Hematopoietic multipotent progenitor cell treated with erythropoietin and hydrocortisone succinate and interleukin-3 and kit ligand, for 4 days (in vitro differentiated cells): ENCODE results near the gene STOML3.
"Not testable (repeated sequence)": the region's sequence is repeated elsewhere in the genome, so short reads cannot be mapped to it uniquely, and the experiment has no call there.

Source experiments
- DNase-seq: peaks from one replicate; pipeline ENCODE4 v3.0.0-alpha.2; 2015

The STOML3 gene

GRCh38 chr13:38990693-38991092, at the start of gene STOML3:
TSS of gene STOML3 (minus strand) at chr13:38990831. CDS start at chr13:38990721, 110 bp downstream.
- no peak for DNase-seq

GRCh38 chr13:39040206-39040605, 49.6 kb upstream of the STOML3 start:
- DNase-seq, result peak; percentile 13

GRCh38 chr13:39039041-39039440, 48.4 kb upstream of the STOML3 start:
- peak; percentile 49 for DNase-seq

GRCh38 chr13:39038569-39039030, 48.0 kb upstream of the STOML3 start:
- peak; percentile 61 for DNase-seq

GRCh38 chr13:39037880-39038568, 47.4 kb upstream of the STOML3 start, which contains the start of the genes NHLRC3 and PROSER1:
TSS of gene NHLRC3 (plus strand) at chr13:39038456. CDS start at chr13:39038640, 184 bp downstream.
TSS of gene PROSER1 (minus strand) at chr13:39038089. CDS start at chr13:39037242, 847 bp downstream.
- DNase-seq, result peak; percentile 97

GRCh38 chr13:39037410-39037879, 46.8 kb upstream of the STOML3 start:
- no peak for DNase-seq

- DNase-seq, result peak; percentile 66
Measured at GRCh38 chr13:39036212-39036611, 45.6 kb upstream of the STOML3 start.

GRCh38 chr13:39035799-39036198, 45.2 kb upstream of the STOML3 start:
- peak; percentile 11 for DNase-seq

- DNase-seq, result peak; percentile 32
Measured at GRCh38 chr13:39035204-39035603, 44.6 kb upstream of the STOML3 start.

GRCh38 chr13:39034085-39034484, 43.5 kb upstream of the STOML3 start:
- DNase-seq, result no peak

GRCh38 chr13:39032150-39032549, 41.5 kb upstream of the STOML3 start:
- no peak for DNase-seq

- no peak for DNase-seq
Measured at GRCh38 chr13:39025433-39025839, 34.8 kb upstream of the STOML3 start.

GRCh38 chr13:39023761-39024160, 33.1 kb upstream of the STOML3 start:
- no peak for DNase-seq

- no peak for DNase-seq
Measured at GRCh38 chr13:39023316-39023715, 32.7 kb upstream of the STOML3 start.

GRCh38 chr13:39020853-39021462, 30.3 kb upstream of the STOML3 start:
- no peak for DNase-seq

- DNase-seq, result peak; percentile 62
Measured at GRCh38 chr13:39016787-39017186, 26.2 kb upstream of the STOML3 start.

- no peak for DNase-seq
Measured at GRCh38 chr13:39016087-39016486, 25.5 kb upstream of the STOML3 start.

GRCh38 chr13:39013462-39013861, 22.8 kb upstream of the STOML3 start:
- no peak for DNase-seq

- DNase-seq, result no peak
Measured at GRCh38 chr13:39012608-39013007, 22.0 kb upstream of the STOML3 start.

- DNase-seq, result not testable (repeated sequence)
Measured at GRCh38 chr13:39006371-39007111, 15.9 kb upstream of the STOML3 start.

- peak; percentile 87 for DNase-seq
Measured at GRCh38 chr13:38998739-38999138, 8.1 kb upstream of the STOML3 start.

- DNase-seq, result no peak
Measured at GRCh38 chr13:38993381-38993780, 2.8 kb upstream of the STOML3 start.

GRCh38 chr13:38981096-38981495, 9.5 kb downstream of the STOML3 start:
- no peak for DNase-seq

- DNase-seq, result no peak
Measured at GRCh38 chr13:38980750-38981078, 9.9 kb downstream of the STOML3 start.
